Stimulated activated CD4-positive, alpha-beta T cell treated with anti-CD3 and anti-CD28 coated beads, Interleukin-2, amount 100 ng/mL, for 24 hours (primary cell): ENCODE measurements around the gene TCEAL4.
"Not testable (repeated sequence)": the region's sequence is repeated elsewhere in the genome, so short reads cannot be mapped to it uniquely, and the experiment has no call there.

ENCODE experiments used
- DNase-seq, 2 donors: peaks; one replicate each; pipeline ENCODE4 v3.0.0-alpha.2; 2020

TCEAL4 gene

DNA sequence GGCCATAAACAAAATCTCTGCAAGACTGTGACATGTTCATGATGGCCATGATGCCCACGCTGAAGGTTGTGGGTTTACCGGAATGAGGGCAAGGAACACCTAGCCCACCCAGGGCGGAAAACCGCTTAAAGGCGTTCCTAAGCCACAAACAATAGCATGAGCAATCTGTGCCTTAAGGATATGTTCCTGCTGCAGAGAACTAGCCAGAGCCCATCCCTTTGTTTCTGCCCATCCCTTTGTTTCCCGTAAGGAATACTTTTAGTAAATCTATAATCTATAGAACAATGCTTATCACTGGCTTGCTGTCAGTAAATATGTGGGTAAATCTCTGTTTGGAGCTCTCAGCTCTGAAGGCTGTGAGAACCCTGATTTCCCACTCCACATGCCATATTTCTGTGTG, 9.9 kb downstream of the TCEAL4 start:
- not testable (repeated sequence) for DNase-seq

GRCh38 chrX:103607364-103608305, 22.3 kb downstream of the TCEAL4 start, which contains the start of gene TCEAL3:
TSS of gene TCEAL3 (plus strand) at chrX:103607963. CDS start at chrX:103609065, 1,102 bp downstream.
- peak; percentile 23 to 37 for DNase-seq

GRCh38 chrX:103608306-103608963, 23.1 kb downstream of the TCEAL4 start:
- peak in 1 of 2 donors; percentile 2 for DNase-seq

GRCh38 chrX:103610282-103610681, 25.0 kb downstream of the TCEAL4 start:
- DNase-seq, result no peak

GRCh38 chrX:103613362-103613890, 28.1 kb downstream of the TCEAL4 start:
- DNase-seq, result no peak

GRCh38 chrX:103614999-103615398, 29.7 kb downstream of the TCEAL4 start:
- DNase-seq, result no peak

DNA sequence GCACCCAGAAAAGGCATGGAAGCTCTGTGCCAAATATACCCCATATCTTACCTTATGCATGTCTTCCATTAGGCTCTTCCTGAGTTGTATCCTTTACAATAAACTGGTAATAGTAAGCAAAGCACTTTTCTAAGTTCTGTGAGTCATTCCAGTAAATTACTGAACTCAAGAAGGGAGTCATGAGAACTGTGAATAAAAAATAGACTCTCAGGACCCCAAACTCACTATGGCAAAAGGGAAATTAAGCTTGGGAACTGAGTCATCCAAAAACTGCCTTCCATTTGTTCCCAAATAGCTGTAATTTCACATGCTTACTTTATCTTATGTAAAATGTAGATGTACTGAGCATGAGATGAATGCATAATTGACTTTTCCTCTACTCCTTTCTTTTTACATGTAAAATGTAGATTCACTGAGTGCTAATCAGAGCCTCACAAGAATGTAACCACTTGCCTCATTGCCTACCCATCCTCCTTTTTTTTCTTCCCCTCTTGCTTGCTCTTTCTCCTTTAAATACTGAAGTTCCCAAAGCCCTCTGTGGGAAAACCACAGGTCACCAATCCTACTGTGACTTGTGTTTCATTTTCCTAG, 30.6 kb downstream of the TCEAL4 start:
- DNase-seq, result no peak

- DNase-seq, result no peak
These were observed 31.4 kb downstream of the TCEAL4 start for GRCh38 chrX:103616676-103617186.

- DNase-seq, result no peak
These were observed 38.8 kb downstream of the TCEAL4 start for GRCh38 chrX:103624111-103624510.

GRCh38 chrX:103626855-103627254, 41.5 kb downstream of the TCEAL4 start:
- no peak for DNase-seq

- peak; percentile 36 to 47 for DNase-seq
These were observed 43.3 kb downstream of the TCEAL4 start, which contains the start of gene TCEAL1 for GRCh38 chrX:103628386-103629317. TSS of gene TCEAL1 (plus strand) at chrX:103628975. CDS start at chrX:103629917, 942 bp downstream.

DNA sequence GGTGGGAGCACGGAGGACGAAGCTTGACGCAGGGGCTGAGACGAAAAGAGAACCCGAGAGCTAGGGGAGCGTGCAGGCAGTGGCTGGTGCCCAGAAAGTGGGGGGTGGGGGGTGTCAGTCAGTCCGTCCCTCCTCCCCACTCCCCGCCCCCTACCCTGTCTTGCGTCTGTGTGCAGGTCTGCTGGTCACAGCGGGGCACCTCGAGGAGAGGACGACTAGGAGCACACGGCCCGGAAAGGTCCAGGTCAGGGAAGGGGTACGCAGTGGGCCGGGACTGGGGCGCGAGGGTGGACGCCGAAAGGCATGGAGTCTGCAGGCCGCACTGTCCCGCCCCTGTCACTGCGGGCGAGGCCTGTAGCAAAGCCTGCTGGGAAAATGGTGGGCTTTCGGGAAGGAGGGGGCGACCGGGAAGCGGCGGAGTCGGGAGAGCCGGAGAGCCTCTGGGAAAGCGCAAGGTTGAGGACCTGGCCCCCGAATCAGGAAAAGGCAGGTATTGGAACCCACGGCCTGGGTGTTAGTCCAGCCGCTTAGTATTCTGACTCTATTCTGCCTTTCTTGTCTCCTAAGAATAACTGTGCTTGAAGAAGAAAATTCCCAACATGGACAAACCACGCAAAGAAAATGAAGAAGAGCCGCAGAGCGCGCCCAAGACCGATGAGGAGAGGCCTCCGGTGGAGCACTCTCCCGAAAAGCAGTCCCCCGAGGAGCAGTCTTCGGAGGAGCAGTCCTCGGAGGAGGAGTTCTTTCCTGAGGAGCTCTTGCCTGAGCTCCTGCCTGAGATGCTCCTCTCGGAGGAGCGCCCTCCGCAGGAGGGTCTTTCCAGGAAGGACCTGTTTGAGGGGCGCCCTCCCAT, 44.2 kb downstream of the TCEAL4 start:
- peak; percentile 26 to 31 for DNase-seq

DNA sequence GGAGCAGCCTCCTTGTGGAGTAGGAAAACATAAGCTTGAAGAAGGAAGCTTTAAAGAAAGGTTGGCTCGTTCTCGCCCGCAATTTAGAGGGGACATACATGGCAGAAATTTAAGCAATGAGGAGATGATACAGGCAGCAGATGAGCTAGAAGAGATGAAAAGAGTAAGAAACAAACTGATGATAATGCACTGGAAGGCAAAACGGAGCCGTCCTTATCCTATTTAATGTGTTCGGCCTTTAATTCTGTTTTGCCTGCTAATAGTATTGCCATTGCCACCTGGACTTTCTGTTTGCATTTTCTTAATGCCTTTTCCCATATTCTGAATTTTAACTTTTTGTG, 44.8 kb downstream of the TCEAL4 start:
- no peak for DNase-seq

DNA sequence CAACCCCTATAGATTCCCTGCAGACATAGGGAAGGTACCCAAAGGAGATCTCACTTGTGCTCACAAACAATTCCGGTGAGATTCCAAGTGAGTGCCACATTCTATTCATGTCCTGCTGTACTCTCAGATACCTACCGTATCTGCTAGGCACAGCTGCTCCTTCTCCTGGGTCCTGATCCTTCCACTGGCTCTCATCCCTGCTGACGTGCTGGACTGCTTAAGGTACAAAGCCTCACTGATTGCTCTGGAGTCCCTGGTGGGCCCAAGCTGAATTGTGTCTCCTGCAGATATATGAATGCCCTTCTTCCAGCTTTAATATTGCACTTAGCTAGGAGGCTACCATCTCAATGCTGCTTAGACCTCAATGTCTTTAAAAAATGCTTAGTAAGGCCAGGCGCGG, 45.8 kb downstream of the TCEAL4 start:
- DNase-seq, result no peak

DNA sequence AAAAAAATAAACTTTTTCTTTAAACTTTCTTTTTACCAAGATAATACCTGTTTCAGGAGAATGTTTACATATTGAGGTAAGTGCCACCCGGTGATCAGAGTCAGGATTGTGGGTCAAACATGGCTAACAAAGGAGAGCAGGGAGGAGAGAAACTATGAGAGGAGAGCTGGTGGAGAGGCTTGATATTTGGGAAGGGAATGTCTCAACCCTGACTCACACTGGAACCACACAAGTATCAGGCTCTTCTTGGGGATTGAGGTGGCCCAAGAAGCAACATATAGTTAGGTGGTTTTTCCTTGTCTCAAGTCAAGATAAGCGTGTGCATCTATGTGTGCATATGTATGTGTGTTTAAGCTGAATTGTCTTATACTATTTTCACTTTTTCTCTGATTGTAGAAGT, 50.1 kb downstream of the TCEAL4 start:
- DNase-seq, result no peak
